Dedifferentiated amniotic fluid mesenchymal stem cell (primary cell): Measurements from ENCODE around the gene PRKAR1A.
"Not testable (repeated sequence)": the region's sequence is repeated elsewhere in the genome, so short reads cannot be mapped to it uniquely, and the experiment has no call there.

Experiments
- DNase-seq: peaks from one replicate; pipeline ENCODE4 v3.0.0-alpha.2; 2016; ENCODE audit errors: extremely low spot score

PRKAR1A gene

GRCh38 chr17:68512247-68512959, at the start of gene PRKAR1A:
TSS of gene PRKAR1A (plus strand) at chr17:68512430. CDS start at chr17:68515400, 2,970 bp downstream.
- DNase-seq, result peak; percentile 96

GRCh38 chr17:68463211-68464019, 48.8 kb upstream of the PRKAR1A start:
- no peak for DNase-seq

- DNase-seq, result no peak
Measured at GRCh38 chr17:68468334-68468733, 43.9 kb upstream of the PRKAR1A start.

GRCh38 chr17:68468788-68469187, 43.4 kb upstream of the PRKAR1A start:
- no peak for DNase-seq

- no peak for DNase-seq
Measured at GRCh38 chr17:68470961-68471360, 41.3 kb upstream of the PRKAR1A start.

GRCh38 chr17:68480885-68481284, 31.3 kb upstream of the PRKAR1A start:
- DNase-seq, result no peak

- DNase-seq, result no peak
Measured at GRCh38 chr17:68482576-68483041, 29.6 kb upstream of the PRKAR1A start.

GRCh38 chr17:68484458-68484857, 27.8 kb upstream of the PRKAR1A start:
- no peak for DNase-seq

- no peak for DNase-seq
Measured at GRCh38 chr17:68489919-68490318, 22.3 kb upstream of the PRKAR1A start.

GRCh38 chr17:68491381-68492231, 20.6 kb upstream of the PRKAR1A start:
- DNase-seq, result no peak

GRCh38 chr17:68492394-68493054, 19.7 kb upstream of the PRKAR1A start:
- not testable (repeated sequence) for DNase-seq

GRCh38 chr17:68495081-68495480, 17.1 kb upstream of the PRKAR1A start:
- DNase-seq, result no peak

- no peak for DNase-seq
Measured at GRCh38 chr17:68497885-68498319, 14.3 kb upstream of the PRKAR1A start.

GRCh38 chr17:68498479-68499326, 13.5 kb upstream of the PRKAR1A start:
- DNase-seq, result no peak

- DNase-seq, result no peak
Measured at GRCh38 chr17:68499587-68499986, 12.6 kb upstream of the PRKAR1A start.

GRCh38 chr17:68501074-68501473, 11.2 kb upstream of the PRKAR1A start:
- no peak for DNase-seq

- no peak for DNase-seq
Measured at GRCh38 chr17:68505951-68506350, 6.3 kb upstream of the PRKAR1A start.

GRCh38 chr17:68507576-68507975, 4.7 kb upstream of the PRKAR1A start:
- DNase-seq, result no peak

GRCh38 chr17:68509141-68510057, 2.8 kb upstream of the PRKAR1A start:
- DNase-seq, result no peak
